Endothelial cell of umbilical vein (primary cell): ENCODE measurements around the gene KLF15. TPM values are rescaled to one million over a fixed set of nuclear protein-coding genes. Genes with fewer than 3 reads are reported as not detected.

Experiments used
- BruUV-seq: library from RNA; stranded (reverse); fragments of 400-500 nt; replicated peaks from 2 replicates; lab custom pipeline; 2021; lab: Mats Ljungman, UMichigan
- CTCF ChIA-PET: fragments of 300-600, 350-600 bp; sonication (Branson Sonifier 250); formaldehyde crosslinking; loops from one replicate; lab custom pipeline; 2021; ENCODE audit warnings: antibody characterized with exemption, inconsistent platforms; lab: Charles Lee
- POLR2A ChIA-PET: fragments of 300-600, 350-600 bp; sonication (Branson Sonifier 250); formaldehyde crosslinking; loops from one replicate; lab custom pipeline; 2021; ENCODE audit warnings: antibody characterized with exemption, inconsistent platforms; lab: Charles Lee
- DNase-seq: peaks from one replicate; pipeline ENCODE4 v3.0.0-alpha.2; 2011; ENCODE audit warnings: low read depth, low spot score
- FAIRE-seq: peaks from 2 replicates; lab custom pipeline; 2011; peaks lifted over from hg19 to GRCh38; lab: Jason Lieb, UNC
- H2AFZ ChIP-seq: 2 replicates; pipeline ENCODE4 v1.6.0; 2012; ENCODE audit warnings: low read depth, low read length, control low read depth, inconsistent platforms
- H3K27ac ChIP-seq: 2 replicates; pipeline ENCODE4 v1.5.1; 2011; ENCODE audit warnings: low read depth, mild to moderate bottlenecking, control low read depth, low read length, moderate library complexity; ENCODE audit not compliant: insufficient read depth
- H3K27me3 ChIP-seq, 2 experiments: 2 replicates each; pipeline versions ENCODE4 v1.6.0 to v1.6.1; 2011; ENCODE audit warnings: low read length in 2 of 2, mixed read lengths in 1 of 2; ENCODE audit not compliant: control insufficient read depth in 2 of 2, insufficient read depth in 2 of 2
- H3K36me3 ChIP-seq, 2 experiments: 2 replicates in 1 of 2; 3 replicates in 1 of 2; pipeline ENCODE4 v1.5.1; 2011; ENCODE audit warnings: low read length in 2 of 2, mild to moderate bottlenecking in 1 of 2, moderate library complexity in 1 of 2; ENCODE audit not compliant: control insufficient read depth in 2 of 2, insufficient read depth in 2 of 2; ENCODE audit errors: extremely low read depth in 1 of 2
- H3K4me1 ChIP-seq: 3 replicates; pipeline ENCODE4 v1.5.1; 2011; ENCODE audit warnings: mild to moderate bottlenecking, low read length; ENCODE audit not compliant: control insufficient read depth, insufficient read depth; ENCODE audit errors: extremely low read depth
- H3K4me2 ChIP-seq: 2 replicates; pipeline ENCODE4 v1.6.1; 2011; ENCODE audit warnings: low read length, control low read depth, mixed read lengths; ENCODE audit not compliant: insufficient read depth
- H3K4me3 ChIP-seq, 3 experiments: fragments of 200-600 bp in 1 of 3; sonication (generic), shearing (Covaris generic) in 1 of 3; replicated peaks in 1 of 3; 2 replicates each; pipeline ENCODE4 v1.5.1; 2011 to 2016; ENCODE audit warnings: control low read depth in 3 of 3, low read length in 3 of 3, mild to moderate bottlenecking in 2 of 3, inconsistent platforms in 1 of 3, low read depth in 1 of 3, moderate library complexity in 1 of 3; ENCODE audit not compliant: insufficient read depth in 1 of 3
- H3K79me2 ChIP-seq: 2 replicates; pipeline ENCODE4 v1.6.0; 2012; ENCODE audit warnings: low read length, inconsistent platforms; ENCODE audit not compliant: control insufficient read depth, insufficient read depth
- H3K9ac ChIP-seq: replicated peaks from 2 replicates; pipeline ENCODE3; 2011; ENCODE audit warnings: low read length, control low read depth; ENCODE audit not compliant: insufficient read depth; ENCODE audit errors: extremely low read depth
- H3K9me1 ChIP-seq: replicated peaks from 3 replicates; pipeline ENCODE4 v1.6.0; 2011; ENCODE audit warnings: mild to moderate bottlenecking, low read length; ENCODE audit not compliant: control insufficient read depth, insufficient read depth; ENCODE audit errors: extremely low read depth
- H3K9me3 ChIP-seq: replicated peaks from 2 replicates; pipeline ENCODE4 v1.5.1; 2012; ENCODE audit warnings: low read length, inconsistent platforms; ENCODE audit not compliant: control insufficient read depth, insufficient read depth
- H4K20me1 ChIP-seq: replicated peaks from 2 replicates; pipeline ENCODE3; 2011; ENCODE audit warnings: mild to moderate bottlenecking, low read length; ENCODE audit not compliant: control insufficient read depth, insufficient read depth; ENCODE audit errors: extremely low read depth
- JUN ChIP-seq: IDR thresholded peaks from 2 replicates; pipeline ENCODE4 v1.6.1; 2011; ENCODE audit warnings: borderline replicate concordance, low read depth; ENCODE audit not compliant: insufficient read length, insufficient read depth
- POLR2A ChIP-seq: IDR thresholded peaks from 2 replicates; pipeline ENCODE4 v1.6.1; 2012; ENCODE audit warnings: low read depth, mild to moderate bottlenecking, control low read depth, low read length
- dilution Hi-C: fragments of 300-500 bp; cut with MboI; formaldehyde crosslinking; loops from one replicate; pipeline ENCODE4 v1.15.0; 2019; ENCODE audit warnings: low sequenced_read_pairs; ENCODE audit not compliant: extremely low pct_ligation_motif_present
- intact Hi-C: fragments of 100-400 bp; cut with micrococcal nuclease; formaldehyde crosslinking; loops from one replicate; pipeline ENCODE4 v1.10.0; 2022
- polyA plus RNA-seq, 4 experiments: library from polyadenylated mRNA; depleted of rRNA in 3 of 4; stranded (reverse) in 3 of 4; unstranded in 1 of 4; fragments of >200 nt; gene quantifications; 2 replicates each; pipeline versions ENCODE4 v1.2.1 to v1.2.3, GENCODE V29; 2011 to 2012; ENCODE audit warnings: missing spikeins in 1 of 4
- total RNA-seq: library from RNA; stranded (reverse); gene quantifications from 2 replicates; pipeline ENCODE4 v1.2.3, GENCODE V29; 2021
- TF ChIP-seq, protein P1 (sequence below): IDR thresholded peaks from 2 replicates; pipeline ENCODE4 v1.6.1; 2011; ENCODE audit not compliant: insufficient read depth, insufficient read length
- TF ChIP-seq, protein P2 (sequence below), 2 donors: IDR thresholded peaks; 1 replicate in 1 of 2; 2 replicates in 1 of 2; pipeline ENCODE4 v1.5.1; 2011; ENCODE audit warnings: low read length in 2 of 2, mild to moderate bottlenecking in 2 of 2, moderate library complexity in 2 of 2, control low read depth in 1 of 2, inconsistent platforms in 1 of 2, low read depth in 1 of 2; ENCODE audit not compliant: insufficient read depth in 1 of 2; ENCODE audit errors: extremely low read depth in 1 of 2

Gene KLF15
- total and polyA plus RNA-seq, 2 donors (not counting 3 experiments of a cell fraction or from before 2014, with no cell fraction given) = 2.2 to 3.0 TPM

DNA sequence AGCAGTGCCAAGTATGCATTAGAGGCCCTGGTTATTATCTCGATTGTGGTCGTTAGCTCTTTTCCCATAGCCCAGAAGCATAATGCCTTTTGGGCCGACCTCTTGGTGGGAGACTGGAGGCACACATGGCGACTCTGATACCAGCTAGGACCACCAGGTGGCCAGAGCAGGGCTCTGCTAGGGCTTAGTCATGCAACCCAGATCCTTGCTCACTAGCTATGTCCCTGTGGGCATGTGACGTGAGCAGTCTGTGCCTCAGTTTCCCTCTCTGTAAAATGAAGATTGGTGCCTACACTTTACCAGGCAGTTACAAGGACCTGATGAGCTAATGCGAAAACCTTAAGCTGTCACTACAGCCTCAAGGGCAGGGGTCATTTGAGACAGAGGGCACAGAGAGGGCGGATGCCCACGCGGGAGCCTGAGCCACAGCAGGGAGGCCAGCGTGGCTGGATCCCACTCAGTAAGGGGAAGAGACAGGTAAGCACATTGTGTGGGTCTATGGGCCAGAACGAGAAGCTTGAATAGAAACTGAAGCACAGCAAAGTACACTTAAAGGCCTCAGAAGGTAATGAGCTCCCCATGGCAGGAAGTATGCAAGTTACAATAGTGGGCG lies 8.8 kb downstream of the KLF15 start:
- BruUV-seq = no TSS peak
- Histone ChIP-seq H3K4me1 (no peaks in the 10 kb centered on the region), H2AFZ (no peak overlapping the region), H3K27me3 (no peaks in the 10 kb centered on the region), H3K4me3 (no peak overlapping the region), H3K9ac (no peak overlapping the region), H3K36me3 (peaks cover 0 to 4% of the 10 kb centered on the region in 2 experiments), H3K79me2 (no peaks in the 10 kb centered on the region), H3K9me1 (no peaks in the 10 kb centered on the region), H3K4me2 (no peak overlapping the region), H3K9me3 (no peaks in the 10 kb centered on the region), H4K20me1 (no peaks in the 10 kb centered on the region), H3K27ac (no peak overlapping the region)
- FAIRE-seq (no peak), DNase-seq (no peak)
- ChIA-PET POLR2A (no interaction called here), CTCF (interaction anchor here (0.7 to 1.6 kb wide), 5 partner anchors 34 to 89 kb away, joined by 3 to 6 read pairs (median 4); no protein-coding TSS in a partner anchor)
- dilution Hi-C loops = no loop called here
- TF ChIP-seq, protein P1, sequence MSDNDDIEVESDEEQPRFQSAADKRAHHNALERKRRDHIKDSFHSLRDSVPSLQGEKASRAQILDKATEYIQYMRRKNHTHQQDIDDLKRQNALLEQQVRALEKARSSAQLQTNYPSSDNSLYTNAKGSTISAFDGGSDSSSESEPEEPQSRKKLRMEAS = no peak
- TF ChIP-seq, protein P2, sequence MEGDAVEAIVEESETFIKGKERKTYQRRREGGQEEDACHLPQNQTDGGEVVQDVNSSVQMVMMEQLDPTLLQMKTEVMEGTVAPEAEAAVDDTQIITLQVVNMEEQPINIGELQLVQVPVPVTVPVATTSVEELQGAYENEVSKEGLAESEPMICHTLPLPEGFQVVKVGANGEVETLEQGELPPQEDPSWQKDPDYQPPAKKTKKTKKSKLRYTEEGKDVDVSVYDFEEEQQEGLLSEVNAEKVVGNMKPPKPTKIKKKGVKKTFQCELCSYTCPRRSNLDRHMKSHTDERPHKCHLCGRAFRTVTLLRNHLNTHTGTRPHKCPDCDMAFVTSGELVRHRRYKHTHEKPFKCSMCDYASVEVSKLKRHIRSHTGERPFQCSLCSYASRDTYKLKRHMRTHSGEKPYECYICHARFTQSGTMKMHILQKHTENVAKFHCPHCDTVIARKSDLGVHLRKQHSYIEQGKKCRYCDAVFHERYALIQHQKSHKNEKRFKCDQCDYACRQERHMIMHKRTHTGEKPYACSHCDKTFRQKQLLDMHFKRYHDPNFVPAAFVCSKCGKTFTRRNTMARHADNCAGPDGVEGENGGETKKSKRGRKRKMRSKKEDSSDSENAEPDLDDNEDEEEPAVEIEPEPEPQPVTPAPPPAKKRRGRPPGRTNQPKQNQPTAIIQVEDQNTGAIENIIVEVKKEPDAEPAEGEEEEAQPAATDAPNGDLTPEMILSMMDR (IDR thresholded peaks at IDR 0.05; ENCODE audit: extremely low read depth in 1 of 2, insufficient read depth in 1 of 2, low read depth in 1 of 2, low read length in 2 of 2) = peak; percentile 14 to 32
- intact Hi-C loops = no loop called here

DNA sequence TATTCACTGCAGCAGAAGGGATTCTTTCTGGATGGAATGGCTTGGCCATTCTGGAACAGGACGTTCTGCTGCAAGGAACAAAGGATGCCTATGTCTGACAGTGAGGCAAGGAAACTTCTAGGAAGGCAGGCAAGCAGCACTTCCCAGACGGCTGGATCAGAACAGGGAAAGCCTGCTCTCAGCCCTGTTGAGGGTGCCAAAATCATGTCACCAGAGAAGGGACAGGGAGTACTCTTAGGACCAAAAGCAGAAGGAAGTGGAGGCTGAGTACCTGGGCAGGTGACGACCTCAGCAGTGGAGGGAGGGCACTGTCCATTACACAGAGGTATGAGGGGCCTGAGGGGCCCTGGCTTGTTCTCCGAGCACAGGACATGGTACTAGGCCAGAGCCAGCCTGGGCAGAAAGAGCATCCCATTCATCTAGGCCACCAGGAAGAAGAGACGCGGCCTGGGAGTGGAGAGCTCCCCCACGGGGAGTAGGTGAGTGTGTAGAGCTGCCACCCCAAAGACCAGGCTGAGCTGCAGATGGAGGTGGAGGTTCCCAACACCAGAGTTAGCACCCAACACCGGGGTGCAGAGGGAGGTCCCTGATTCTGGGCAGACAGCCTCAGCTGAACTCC lies 9.6 kb downstream of the KLF15 start:
- intact Hi-C loops = no loop called here
- Histone ChIP-seq H3K36me3 (peaks cover 0 to 4% of the 10 kb centered on the region in 2 experiments), H3K79me2 (no peaks in the 10 kb centered on the region), H4K20me1 (no peaks in the 10 kb centered on the region), H3K9me1 (no peaks in the 10 kb centered on the region), H3K9me3 (no peaks in the 10 kb centered on the region), H3K4me2 (no peak overlapping the region), H3K4me3 (no peak overlapping the region), H3K27ac (no peak overlapping the region), H2AFZ (no peak overlapping the region), H3K4me1 (no peaks in the 10 kb centered on the region), H3K27me3 (no peaks in the 10 kb centered on the region), H3K9ac (no peak overlapping the region)
- DNase-seq (no peak), FAIRE-seq (no peak)
- dilution Hi-C loops = no loop called here
- ChIA-PET CTCF (interaction anchor here (1.0 to 1.6 kb wide), 2 partner anchors 33 to 55 kb away, joined by 3 to 4 read pairs; no protein-coding TSS in a partner anchor), POLR2A (no interaction called here)
- TF ChIP-seq POLR2A (no peak), JUN (no peak)
- no TSS peak for BruUV-seq
